T-helper 1 cell treated with Interleukin-12 subunit alpha and Interleukin-12 subunit beta and Interleukin-4 antibody, amounts not matched to agents 30 μg/mL and 1 μg/mL, for 36 hours (primary cell): Measurements from ENCODE around the gene CCNJL.
"Not testable (repeated sequence)": the region's sequence is repeated elsewhere in the genome, so short reads cannot be mapped to it uniquely, and the experiment has no call there.

Experiments used
- H3K27ac Mint-ChIP-seq: one replicate; pipeline ENCODE4 v1.8.0; 2021; ENCODE audit warnings: mild to moderate bottlenecking, mixed read lengths
- H3K27me3 Mint-ChIP-seq: one replicate; pipeline ENCODE4 v1.8.0; 2021; ENCODE audit warnings: low read depth, mixed read lengths
- H3K36me3 Mint-ChIP-seq: one replicate; pipeline ENCODE4 v1.8.0; 2021; ENCODE audit warnings: low read depth, mixed read lengths
- H3K4me1 Mint-ChIP-seq: one replicate; pipeline ENCODE4 v1.8.0; 2021; ENCODE audit warnings: low read depth, mixed read lengths
- H3K4me3 Mint-ChIP-seq: one replicate; pipeline ENCODE4 v1.8.0; 2021; ENCODE audit warnings: mild to moderate bottlenecking, moderate library complexity, mixed read lengths
- H3K9me3 Mint-ChIP-seq: one replicate; pipeline ENCODE4 v1.8.0; 2021; ENCODE audit warnings: mixed read lengths

Gene CCNJL

DNA sequence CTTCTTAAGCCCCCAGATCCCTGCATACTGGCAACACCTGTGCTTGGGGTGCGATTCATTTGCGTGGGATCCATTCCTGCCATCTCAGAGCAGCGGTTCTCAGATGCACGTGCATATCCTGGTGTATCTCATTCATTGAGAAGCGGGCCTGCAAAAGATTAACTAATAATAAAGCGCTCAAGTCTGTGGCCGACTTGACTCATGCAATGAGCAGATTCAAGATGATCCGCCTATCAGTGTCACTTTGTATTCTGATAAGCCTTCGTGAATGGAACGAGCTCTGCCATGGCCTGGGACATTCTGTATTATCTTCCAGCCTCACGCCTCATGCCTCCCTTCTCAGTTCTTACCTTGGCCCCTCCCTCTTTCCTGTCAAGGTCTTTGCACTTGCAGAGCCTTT lies 35.7 kb upstream of the CCNJL start:
- Mint-ChIP-seq H3K27me3 (no peaks in the 10 kb centered on the region), H3K27ac (no peak overlapping the region), H3K36me3 (no peaks in the 10 kb centered on the region), H3K4me3 (no peak overlapping the region), H3K9me3 (no peaks in the 10 kb centered on the region), H3K4me1 (peaks cover 4% of the 10 kb centered on the region)

DNA sequence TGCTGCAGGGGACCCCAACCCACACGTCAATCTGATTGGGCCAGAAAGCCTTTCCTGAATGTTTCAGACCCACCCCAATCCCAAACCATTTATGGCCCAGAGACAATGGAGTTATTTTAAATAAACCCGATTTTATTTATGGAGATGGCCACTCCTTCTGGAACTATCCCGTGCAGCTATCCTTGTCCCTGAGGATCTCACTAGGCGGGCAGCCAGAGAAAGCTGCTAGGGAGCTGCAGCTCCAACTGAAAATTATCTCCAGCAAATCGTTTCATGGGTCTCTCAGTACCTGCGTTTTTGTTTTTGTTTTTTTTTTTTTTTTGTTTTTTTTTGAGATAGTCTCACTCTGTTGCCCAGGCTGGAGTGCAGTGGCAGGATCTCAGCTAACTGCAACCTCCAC lies 35.1 kb upstream of the CCNJL start:
- Mint-ChIP-seq H3K4me3 (no peak overlapping the region), H3K36me3 (no peaks in the 10 kb centered on the region), H3K27ac (no peak overlapping the region), H3K9me3 (no peaks in the 10 kb centered on the region), H3K4me1 (peaks cover 4% of the 10 kb centered on the region), H3K27me3 (no peaks in the 10 kb centered on the region)

DNA sequence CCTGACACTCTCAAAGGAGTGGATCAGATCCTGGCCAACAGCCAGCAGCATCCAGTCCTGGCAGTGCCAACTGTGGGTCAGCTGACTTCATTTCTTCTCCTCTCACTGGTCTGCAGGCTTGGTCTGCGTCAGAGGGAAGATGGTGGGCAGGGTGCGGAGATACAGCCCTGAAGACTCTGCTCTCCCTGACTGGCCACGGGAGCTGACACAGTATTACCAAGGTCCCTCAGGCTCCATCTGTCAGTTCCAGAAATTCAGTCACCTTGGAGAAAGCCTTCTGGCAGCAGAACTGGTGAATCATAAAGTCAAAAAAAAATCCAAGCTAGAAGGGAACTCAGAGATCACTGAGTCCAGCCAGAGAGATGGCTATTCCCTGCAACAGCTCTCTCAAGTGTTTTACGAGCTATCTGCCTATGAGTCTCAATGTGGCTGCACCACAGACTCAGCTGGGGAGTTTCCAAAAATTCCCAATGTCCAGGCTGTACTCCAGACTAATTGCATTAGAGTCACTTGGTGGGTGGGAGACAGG lies 30.1 kb upstream of the CCNJL start:
- H3K4me1 Mint-ChIP-seq = peaks cover 6% of the 10 kb centered on the region
- no peaks in the 10 kb centered on the region for H3K36me3 Mint-ChIP-seq
- H3K27me3 Mint-ChIP-seq = no peaks in the 10 kb centered on the region
- H3K4me3 Mint-ChIP-seq = no peak overlapping the region
- H3K27ac Mint-ChIP-seq = no peak overlapping the region
- no peaks in the 10 kb centered on the region for H3K9me3 Mint-ChIP-seq

DNA sequence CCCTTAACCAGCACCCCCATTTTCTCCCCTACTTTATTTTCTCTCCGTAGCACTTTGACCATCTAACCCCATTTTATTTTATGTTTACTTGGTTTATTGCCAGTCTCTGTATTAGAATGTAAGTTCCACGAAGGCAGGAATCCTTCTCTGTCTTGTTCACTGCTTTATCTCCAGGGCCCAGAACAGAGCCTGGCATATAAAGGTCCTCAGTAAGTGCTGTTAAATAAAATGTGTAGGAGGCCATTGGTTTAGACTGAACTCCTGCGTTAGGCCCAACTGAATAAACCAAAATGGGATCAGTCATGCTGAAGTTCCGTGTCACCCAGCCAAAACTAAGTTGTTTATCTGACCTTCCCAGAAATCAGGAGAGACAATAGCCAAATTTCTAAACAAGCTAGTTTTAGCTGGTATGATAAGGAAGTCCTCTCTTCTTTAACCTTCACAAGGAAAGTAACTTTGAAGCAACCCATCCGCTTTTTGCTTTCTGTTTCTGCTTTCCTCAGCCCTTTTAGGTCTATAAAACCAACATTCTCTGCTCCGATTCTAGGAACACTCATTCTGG lies 29.0 kb upstream of the CCNJL start:
- Mint-ChIP-seq H3K36me3 (no peaks in the 10 kb centered on the region), H3K4me1 (peaks cover 6% of the 10 kb centered on the region), H3K27ac (no peak overlapping the region), H3K9me3 (no peaks in the 10 kb centered on the region), H3K4me3 (no peak overlapping the region), H3K27me3 (no peaks in the 10 kb centered on the region)

DNA sequence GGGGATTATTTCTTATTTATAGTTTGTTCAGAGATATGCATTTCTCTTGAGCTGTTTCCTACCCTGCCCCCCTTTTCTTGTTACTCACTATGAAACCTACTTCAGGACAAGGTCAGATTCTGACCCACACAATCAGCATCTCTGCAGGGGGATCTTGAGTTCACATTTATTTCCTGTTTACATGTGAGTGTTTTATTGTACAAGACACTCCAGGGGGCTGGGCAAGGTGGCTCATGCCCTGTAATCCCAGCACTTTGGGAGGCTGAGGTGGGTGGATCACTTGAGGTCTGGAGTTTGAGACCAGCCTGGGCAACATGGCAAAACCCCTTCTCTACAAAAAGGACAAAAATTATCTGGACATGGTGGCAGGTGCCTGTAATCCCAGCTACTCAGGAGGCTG lies 28.1 kb upstream of the CCNJL start:
- H3K36me3 Mint-ChIP-seq, H3K27me3 Mint-ChIP-seq, H3K27ac Mint-ChIP-seq: not testable (repeated sequence)

DNA sequence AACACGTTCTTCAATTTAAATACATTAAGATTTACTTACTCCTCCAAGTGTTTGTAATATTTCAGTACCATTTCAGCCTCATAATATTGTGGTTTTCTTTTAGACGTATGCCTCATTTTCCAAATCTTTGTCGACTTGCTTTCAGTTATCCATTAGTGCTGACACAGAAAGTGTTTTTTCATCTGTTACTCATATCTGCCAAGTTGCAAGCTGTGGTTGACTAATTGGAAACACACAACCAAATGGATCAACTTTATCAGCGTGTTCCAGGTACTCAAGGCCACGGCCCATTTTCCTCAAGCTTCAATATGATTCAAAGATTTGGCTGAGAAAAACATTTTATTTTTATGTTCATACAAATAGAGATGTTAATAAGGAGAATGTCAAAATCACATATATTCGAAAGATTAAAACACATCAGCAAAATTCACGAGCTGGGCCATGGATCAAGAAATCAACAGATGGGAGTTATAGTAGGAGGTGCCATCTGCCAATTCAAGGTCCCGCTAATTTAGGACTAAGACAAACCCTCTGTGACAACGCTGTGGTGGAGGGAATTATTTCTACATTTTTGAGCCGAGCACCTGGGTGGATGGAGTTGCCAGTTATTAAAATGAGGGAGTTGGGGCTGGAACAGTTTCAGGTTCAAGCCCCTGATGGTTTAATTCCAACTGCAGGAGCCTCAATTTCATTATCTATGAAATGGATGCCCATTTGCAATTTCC lies 27.2 kb upstream of the CCNJL start:
- Mint-ChIP-seq H3K36me3 (no peaks in the 10 kb centered on the region), H3K4me1 (peaks cover 2% of the 10 kb centered on the region), H3K27ac (no peak overlapping the region)

More for the DNA sequence above, 28.1 kb upstream of the CCNJL start:
- not testable (repeated sequence) for H3K4me1 Mint-ChIP-seq, H3K4me3 Mint-ChIP-seq, H3K9me3 Mint-ChIP-seq

DNA sequence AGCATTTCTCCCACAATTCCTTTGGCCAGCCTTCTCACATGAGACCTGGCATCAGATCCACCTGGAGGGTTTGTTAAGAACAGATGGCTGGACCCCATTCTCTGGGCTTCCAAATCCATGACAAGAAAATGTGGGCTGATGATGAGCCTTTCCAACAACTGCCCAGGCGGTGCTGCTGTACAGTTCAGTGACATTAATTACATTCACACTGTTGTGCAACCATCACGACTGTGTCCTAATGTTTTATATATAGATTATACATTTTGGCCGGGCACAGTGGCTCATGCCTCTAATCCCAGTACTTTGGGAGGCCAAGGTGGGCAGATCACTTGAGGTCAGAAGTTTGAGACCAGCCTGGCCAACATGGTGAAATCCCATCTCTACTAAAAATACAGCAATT lies 22.4 kb upstream of the CCNJL start:
- H3K27me3 Mint-ChIP-seq, H3K36me3 Mint-ChIP-seq, H3K9me3 Mint-ChIP-seq, H3K4me1 Mint-ChIP-seq, H3K27ac Mint-ChIP-seq, H3K4me3 Mint-ChIP-seq: not testable (repeated sequence)

More for the DNA sequence above, 27.2 kb upstream of the CCNJL start:
- H3K9me3 Mint-ChIP-seq = no peaks in the 10 kb centered on the region
- H3K4me3 Mint-ChIP-seq = no peak overlapping the region
- peaks cover 4% of the 10 kb centered on the region for H3K27me3 Mint-ChIP-seq

DNA sequence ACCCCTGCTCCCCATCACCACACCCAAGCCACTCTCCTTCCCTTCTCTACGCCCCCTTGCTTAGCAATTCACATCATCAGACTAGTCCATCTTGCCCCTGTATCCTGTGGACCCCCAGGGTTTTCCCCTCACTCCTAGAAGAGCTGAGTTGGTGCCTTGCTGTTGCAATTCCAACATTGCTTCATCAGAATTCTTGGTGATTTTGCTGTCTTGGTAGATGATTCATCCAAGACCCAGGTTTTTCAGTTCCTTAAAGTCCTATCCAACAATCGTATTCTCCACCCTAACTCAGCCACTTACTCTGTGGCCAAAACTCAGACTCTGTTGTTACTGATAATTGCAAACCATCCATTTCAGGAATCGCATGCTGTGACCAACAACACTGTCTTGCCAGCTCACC lies 21.4 kb upstream of the CCNJL start:
- H3K36me3 Mint-ChIP-seq = no peaks in the 10 kb centered on the region
- peaks cover 2% of the 10 kb centered on the region for H3K4me1 Mint-ChIP-seq
- no peaks in the 10 kb centered on the region for H3K9me3 Mint-ChIP-seq
- H3K27me3 Mint-ChIP-seq = peaks cover 4% of the 10 kb centered on the region
- no peak overlapping the region for H3K27ac Mint-ChIP-seq
- H3K4me3 Mint-ChIP-seq = no peak overlapping the region

DNA sequence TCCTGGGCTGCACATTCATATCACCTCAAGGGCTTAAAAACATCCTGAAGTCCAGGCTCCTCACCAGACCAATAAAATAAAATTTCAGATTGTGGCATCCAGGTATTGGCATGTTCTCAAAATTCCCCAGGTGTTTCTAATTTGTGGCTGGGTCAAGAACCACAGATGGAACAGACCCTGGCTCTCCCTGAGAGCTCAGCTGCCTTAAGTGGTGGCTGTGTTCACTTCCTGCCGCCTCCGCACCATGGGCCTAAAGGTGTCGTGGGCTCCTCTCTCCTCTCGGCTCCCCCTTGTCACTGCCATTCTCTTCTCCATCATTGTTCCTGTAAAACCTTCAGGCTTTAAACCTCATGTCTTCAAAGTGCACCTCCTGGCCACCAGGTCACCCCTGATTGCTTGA lies 17.8 kb upstream of the CCNJL start:
- H3K36me3 Mint-ChIP-seq = no peaks in the 10 kb centered on the region
- H3K9me3 Mint-ChIP-seq = no peaks in the 10 kb centered on the region
- H3K27me3 Mint-ChIP-seq = peaks cover 4% of the 10 kb centered on the region
- H3K4me3 Mint-ChIP-seq = no peak overlapping the region
- H3K4me1 Mint-ChIP-seq = peaks cover 2% of the 10 kb centered on the region
- H3K27ac Mint-ChIP-seq = no peak overlapping the region

DNA sequence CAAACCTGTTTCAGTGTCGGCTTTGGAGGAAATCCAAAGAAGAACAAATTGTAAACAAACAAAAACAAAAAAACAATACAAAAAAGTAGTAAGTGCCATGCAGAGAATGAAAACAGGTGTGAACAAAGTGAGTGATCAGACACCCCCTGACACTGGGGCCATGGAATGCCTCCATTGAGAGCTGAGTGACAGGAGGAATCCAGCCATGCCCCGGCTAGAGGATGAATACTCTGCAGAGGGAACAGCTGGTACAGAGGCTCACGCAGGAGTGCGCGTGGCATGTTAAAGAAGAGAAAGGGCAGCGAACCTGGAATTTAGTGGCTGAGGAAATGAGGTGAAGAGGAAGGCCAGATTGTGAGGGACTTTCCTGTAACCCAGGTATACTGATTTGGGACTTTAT lies 15.5 kb upstream of the CCNJL start:
- no peaks in the 10 kb centered on the region for H3K9me3 Mint-ChIP-seq
- H3K36me3 Mint-ChIP-seq = no peaks in the 10 kb centered on the region
- H3K4me3 Mint-ChIP-seq = no peak overlapping the region
- peaks cover 4% of the 10 kb centered on the region for H3K27me3 Mint-ChIP-seq
- H3K4me1 Mint-ChIP-seq = peaks cover 2% of the 10 kb centered on the region
- H3K27ac Mint-ChIP-seq = no peak overlapping the region

DNA sequence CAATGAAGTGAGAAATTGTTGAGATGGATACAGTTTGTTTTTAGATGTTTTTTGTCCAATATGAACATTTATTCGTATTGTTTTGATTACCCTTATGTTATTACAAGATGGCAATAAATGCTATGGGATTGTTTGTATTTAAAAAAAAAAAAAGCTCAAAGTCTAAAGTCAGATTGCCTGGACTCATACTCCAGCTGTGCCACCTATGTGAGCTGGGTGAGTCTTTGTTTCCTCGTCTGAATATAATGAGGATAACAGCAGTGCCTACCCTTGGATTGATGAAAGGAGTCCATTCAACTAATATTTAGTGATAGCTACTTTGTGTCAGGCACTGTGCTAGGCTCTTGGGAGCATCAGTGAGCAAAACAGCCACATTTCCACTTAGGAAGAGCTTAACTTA lies 14.6 kb upstream of the CCNJL start:
- no peaks in the 10 kb centered on the region for H3K36me3 Mint-ChIP-seq
- peaks cover 4% of the 10 kb centered on the region for H3K27me3 Mint-ChIP-seq

DNA sequence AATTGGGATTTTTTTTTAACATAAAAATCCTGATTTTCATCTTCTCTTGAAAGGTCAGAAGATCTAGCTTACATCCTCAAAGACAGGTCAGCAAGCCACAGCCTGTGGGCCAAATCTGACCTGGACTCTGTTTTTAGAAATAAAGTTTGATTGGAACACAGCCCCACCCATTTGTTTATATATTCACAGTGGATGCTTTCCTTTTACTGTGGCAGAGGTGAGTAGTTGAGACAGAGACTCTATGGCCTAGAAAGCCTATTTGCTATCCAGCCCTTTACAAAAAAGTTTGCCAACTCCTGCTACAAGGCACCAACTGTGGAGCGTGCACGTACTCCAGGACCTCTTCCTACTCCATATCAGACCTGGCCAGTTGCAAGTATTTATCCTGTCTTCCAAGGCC lies 13.4 kb upstream of the CCNJL start:
- H3K27ac Mint-ChIP-seq = no peak overlapping the region
- H3K4me3 Mint-ChIP-seq = no peak overlapping the region
- no peaks in the 10 kb centered on the region for H3K9me3 Mint-ChIP-seq
- H3K36me3 Mint-ChIP-seq = no peaks in the 10 kb centered on the region
- peaks cover 7% of the 10 kb centered on the region for H3K27me3 Mint-ChIP-seq
- peaks cover 2% of the 10 kb centered on the region for H3K4me1 Mint-ChIP-seq

More for the DNA sequence above, 14.6 kb upstream of the CCNJL start:
- no peak overlapping the region for H3K27ac Mint-ChIP-seq
- H3K4me3 Mint-ChIP-seq = no peak overlapping the region
- no peaks in the 10 kb centered on the region for H3K9me3 Mint-ChIP-seq
- H3K4me1 Mint-ChIP-seq = peaks cover 2% of the 10 kb centered on the region

DNA sequence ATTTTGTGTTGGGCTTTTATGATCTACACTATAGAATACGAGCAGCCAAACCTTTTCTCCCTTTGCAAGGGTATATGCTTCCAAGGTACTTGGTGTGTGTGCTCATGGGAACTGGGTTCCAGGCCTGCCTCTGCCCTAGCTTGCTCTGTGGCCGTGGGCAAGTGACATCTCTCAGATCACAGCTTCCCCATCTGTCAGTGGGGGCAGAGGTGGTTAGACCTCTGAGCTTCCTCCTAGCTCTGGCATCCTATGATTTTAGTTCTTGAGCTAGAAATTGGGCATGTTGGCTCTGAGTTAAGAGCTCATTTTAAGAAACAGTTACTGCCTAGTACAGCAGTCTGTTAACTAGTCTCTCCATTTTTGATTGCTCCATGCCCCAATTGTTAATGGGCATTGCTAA lies 12.5 kb upstream of the CCNJL start:
- Mint-ChIP-seq H3K27ac (no peak overlapping the region), H3K36me3 (no peaks in the 10 kb centered on the region), H3K4me1 (no peaks in the 10 kb centered on the region), H3K27me3 (peaks cover 7% of the 10 kb centered on the region), H3K4me3 (no peak overlapping the region), H3K9me3 (no peaks in the 10 kb centered on the region)

DNA sequence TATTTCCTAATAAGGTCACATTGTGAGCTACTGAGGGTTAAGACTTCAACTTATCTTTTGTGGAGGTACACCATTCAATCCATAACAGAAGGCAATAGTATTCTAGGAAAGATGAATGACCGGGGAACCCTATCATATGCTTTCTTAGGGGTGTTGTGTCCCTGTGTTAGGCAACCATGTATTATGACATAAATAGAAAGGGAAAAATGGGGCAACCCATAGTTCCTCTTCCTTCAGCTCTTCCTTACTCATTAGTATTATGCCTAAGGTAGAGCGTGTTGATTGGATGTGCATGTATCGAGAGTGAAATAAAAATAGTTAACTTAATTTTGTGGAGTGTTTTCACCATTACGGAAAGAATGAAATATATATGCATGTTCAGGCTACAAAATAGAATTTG lies 6.0 kb upstream of the CCNJL start:
- Mint-ChIP-seq H3K9me3 (no peaks in the 10 kb centered on the region), H3K27ac (no peak overlapping the region), H3K36me3 (no peaks in the 10 kb centered on the region), H3K4me3 (no peak overlapping the region), H3K27me3 (peaks cover 40% of the 10 kb centered on the region), H3K4me1 (no peaks in the 10 kb centered on the region)

DNA sequence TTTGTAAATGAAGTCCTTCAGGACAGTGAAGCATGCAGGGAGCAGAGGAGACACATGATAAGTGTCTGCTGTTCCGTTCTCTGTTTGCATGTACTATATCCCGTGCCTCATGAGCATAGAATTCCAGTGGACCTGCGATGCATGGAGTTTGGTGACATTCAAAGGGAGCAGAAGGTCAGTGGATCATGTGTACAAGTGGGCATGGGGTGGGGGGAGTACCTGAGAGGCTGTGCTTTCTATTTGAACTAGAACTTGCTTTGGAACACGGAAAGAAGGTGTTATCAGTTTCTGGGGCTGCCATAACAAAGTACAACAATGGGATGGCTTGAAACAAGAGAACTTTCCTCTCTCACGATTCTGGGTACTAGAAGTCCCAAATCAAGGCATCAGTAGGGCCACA lies 5.1 kb upstream of the CCNJL start:
- Mint-ChIP-seq H3K9me3 (no peaks in the 10 kb centered on the region), H3K4me1 (peaks cover 2% of the 10 kb centered on the region), H3K27ac (no peak overlapping the region), H3K27me3 (peaks cover 49% of the 10 kb centered on the region), H3K4me3 (no peak overlapping the region), H3K36me3 (peaks cover 2% of the 10 kb centered on the region)
